ENCODE results near the gene AFF4.

GRCh38 chr5:132883261-132883834 lies 80.1 kb downstream of the AFF4 start:
- TF ChIP-seq POLR2A (IDR thresholded peaks at IDR 0.05; ENCODE audit: low read depth, low read length) (no peak), CTCF (conservative IDR thresholded peaks at IDR 0.05; ENCODE audit: low read depth, low read length) (peak; percentile 67)
